Measurements from ENCODE around the gene SH3TC2. TPM values are rescaled to one million over a fixed set of nuclear protein-coding genes. Genes with fewer than 3 reads are reported as not detected.

The SH3TC2 gene
- total and polyA plus RNA-seq, 7 donors: 0.18 to 1.9 (median 0.60) TPM

GRCh38 chr5:149060325-149060724, 2.5 kb downstream of the SH3TC2 start:
- H3K36me3 ChIP-seq (ENCODE audit: insufficient read depth in 1 of 2, low read depth in 1 of 2): no peaks in the 10 kb centered on the region
- peaks cover 12% of the 10 kb centered on the region for H3K4me1 ChIP-seq
- no peaks in the 10 kb centered on the region for H3K27me3 ChIP-seq (ENCODE audit: insufficient read depth in 3 of 3, low read length in 2 of 3)
- no peak overlapping the region for H3K4me3 ChIP-seq
- DNase-seq: no peak
- H3K9me3 ChIP-seq: peaks cover 5% of the 10 kb centered on the region
- no peak for TF ChIP-seq CTCF (IDR thresholded peaks at IDR 0.05)
- H3K27ac ChIP-seq: no peak overlapping the region
- intact Hi-C loops (cut with DNase I): no loop called here
- 0 to 13% (median 2%) methylated on average over 1 of the region's 1 CpG for WGBS, 3 donors
- ATAC-seq: no peak

GRCh38 chr5:149056616-149057165, 6.2 kb downstream of the SH3TC2 start:
- DNase-seq (no peak), ATAC-seq (no peak)
- Histone ChIP-seq H3K4me3 (no peak overlapping the region), H3K27ac (no peak overlapping the region), H3K9me3 (peaks cover 5% of the 10 kb centered on the region), H3K27me3 (ENCODE audit: insufficient read depth in 3 of 3, low read length in 2 of 3) (no peaks in the 10 kb centered on the region), H3K36me3 (ENCODE audit: insufficient read depth in 1 of 2, low read depth in 1 of 2) (no peaks in the 10 kb centered on the region), H3K4me1 (peaks cover 6% of the 10 kb centered on the region)
- intact Hi-C loops (cut with DNase I): no loop called here
- no peak for TF ChIP-seq CTCF (IDR thresholded peaks at IDR 0.05)
- WGBS, 3 donors: 56 to 68% (median 57%) methylated on average over 3 of the region's 3 CpGs

- intact Hi-C loops (cut with DNase I): no loop called here
- ATAC-seq: no peak
- Histone ChIP-seq H3K9me3 (peaks cover 5% of the 10 kb centered on the region), H3K4me3 (no peak overlapping the region), H3K27ac (no peak overlapping the region), H3K36me3 (ENCODE audit: insufficient read depth in 1 of 2, low read depth in 1 of 2) (no peaks in the 10 kb centered on the region), H3K27me3 (ENCODE audit: insufficient read depth in 3 of 3, low read length in 2 of 3) (no peaks in the 10 kb centered on the region), H3K4me1 (no peaks in the 10 kb centered on the region)
- WGBS, 3 donors: 83 to 92% (median 87%) methylated on average over 2 of the region's 2 CpGs
- no peak for TF ChIP-seq CTCF (IDR thresholded peaks at IDR 0.05)
- DNase-seq: no peak
These were observed 8.4 kb downstream of the SH3TC2 start for GRCh38 chr5:149054416-149054815.

GRCh38 chr5:149053072-149053695, 9.7 kb downstream of the SH3TC2 start:
- Histone ChIP-seq H3K27ac (no peak overlapping the region), H3K4me3 (no peak overlapping the region), H3K4me1 (no peaks in the 10 kb centered on the region), H3K36me3 (ENCODE audit: insufficient read depth in 1 of 2, low read depth in 1 of 2) (no peaks in the 10 kb centered on the region), H3K9me3 (peaks cover 5% of the 10 kb centered on the region), H3K27me3 (ENCODE audit: insufficient read depth in 3 of 3, low read length in 2 of 3) (no peaks in the 10 kb centered on the region)
- TF ChIP-seq CTCF (IDR thresholded peaks at IDR 0.05): no peak
- 27 to 33% (median 27%) methylated on average over 2 of the region's 2 CpGs for WGBS, 3 donors
- peak in 1 of 4 donors; percentile 13 for ATAC-seq
- no peak for DNase-seq
- intact Hi-C loops (cut with DNase I): no loop called here

GRCh38 chr5:149049371-149049781, 13.5 kb downstream of the SH3TC2 start:
- no peak for TF ChIP-seq CTCF (IDR thresholded peaks at IDR 0.05)
- intact Hi-C loops (cut with DNase I): no loop called here
- no peak for ATAC-seq
- DNase-seq: no peak
- Histone ChIP-seq H3K36me3 (ENCODE audit: insufficient read depth in 1 of 2, low read depth in 1 of 2) (no peaks in the 10 kb centered on the region), H3K9me3 (no peaks in the 10 kb centered on the region), H3K4me1 (no peaks in the 10 kb centered on the region), H3K27me3 (ENCODE audit: insufficient read depth in 3 of 3, low read length in 2 of 3) (no peaks in the 10 kb centered on the region), H3K27ac (no peak overlapping the region), H3K4me3 (no peak overlapping the region)
- WGBS, 3 donors: 88 to 91% (median 90%) methylated on average over 3 of the region's 3 CpGs

Measured in psoas muscle (tissue), 8 donors.